GM12891 (cell line): ENCODE data around the gene GREB1.

Experiments used
- DNase-seq: peaks from one replicate; pipeline ENCODE4 v3.0.0; 2011; ENCODE audit warnings: low spot score; ENCODE audit not compliant: insufficient read length
- FAIRE-seq: peaks from 2 replicates; lab custom pipeline; 2011; peaks lifted over from hg19 to GRCh38; lab: Jason Lieb, UNC
- PAX5 ChIP-seq: IDR thresholded peaks from 2 replicates; pipeline ENCODE4 v1.6.1; 2011; ENCODE audit warnings: low read length, moderate library complexity, mild to moderate bottlenecking; ENCODE audit not compliant: insufficient read depth, severe bottlenecking
- POLR2A ChIP-seq: IDR thresholded peaks from 2 replicates; pipeline ENCODE4 v1.6.1; 2011; ENCODE audit warnings: low read depth, low read length, control low read depth
- POLR2AphosphoS5 ChIP-seq: IDR thresholded peaks from 2 replicates; pipeline ENCODE4 v1.6.1; 2011; ENCODE audit warnings: low read depth, low read length, control low read depth
- POU2F2 ChIP-seq: IDR thresholded peaks from 2 replicates; pipeline ENCODE4 v1.6.1; 2011; ENCODE audit warnings: low read depth, mild to moderate bottlenecking, control low read depth, low read length, moderate library complexity
- SPI1 ChIP-seq: IDR thresholded peaks from 2 replicates; pipeline ENCODE4 v1.6.1; 2011; ENCODE audit warnings: low read depth, low read length, control low read depth
- TAF1 ChIP-seq: IDR thresholded peaks from 2 replicates; pipeline ENCODE4 v1.6.1; 2011; ENCODE audit warnings: low read depth, low read length, control low read depth

GREB1 gene

DNA sequence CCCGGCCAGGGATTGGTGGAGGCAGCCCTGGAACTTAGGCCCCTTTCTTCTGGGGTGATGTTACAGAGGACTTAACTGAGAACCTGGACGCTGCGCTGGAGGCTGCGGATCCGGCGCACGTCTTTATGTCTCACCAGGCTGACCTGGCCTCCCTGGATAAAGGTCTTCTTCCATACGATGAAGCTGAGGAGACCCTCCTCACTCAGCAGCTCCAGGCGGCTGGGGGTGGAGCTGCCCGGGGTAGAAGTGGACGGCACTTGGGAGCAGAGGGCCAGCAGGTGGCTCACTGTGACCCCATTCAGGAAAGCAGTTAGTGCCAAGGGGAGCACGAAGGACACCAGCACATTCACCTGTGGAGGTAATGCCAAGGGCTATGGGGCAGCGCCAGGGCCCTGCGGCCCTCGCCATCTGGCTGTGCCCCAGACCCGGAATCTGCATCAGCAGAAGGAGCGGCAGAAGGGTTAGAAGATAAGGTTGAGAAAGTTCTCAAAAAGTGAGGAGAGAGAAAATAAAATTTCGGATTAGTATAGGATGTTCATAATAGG, 128.1 kb downstream of the GREB1 start:
- FAIRE-seq (no peak), DNase-seq (no peak)
- TF ChIP-seq POLR2A, result no peak
- no peak for TF ChIP-seq POU2F2
- no peak for TF ChIP-seq SPI1
- TF ChIP-seq TAF1, result no peak
- no peak for TF ChIP-seq POLR2AphosphoS5
- TF ChIP-seq PAX5, result no peak

DNA sequence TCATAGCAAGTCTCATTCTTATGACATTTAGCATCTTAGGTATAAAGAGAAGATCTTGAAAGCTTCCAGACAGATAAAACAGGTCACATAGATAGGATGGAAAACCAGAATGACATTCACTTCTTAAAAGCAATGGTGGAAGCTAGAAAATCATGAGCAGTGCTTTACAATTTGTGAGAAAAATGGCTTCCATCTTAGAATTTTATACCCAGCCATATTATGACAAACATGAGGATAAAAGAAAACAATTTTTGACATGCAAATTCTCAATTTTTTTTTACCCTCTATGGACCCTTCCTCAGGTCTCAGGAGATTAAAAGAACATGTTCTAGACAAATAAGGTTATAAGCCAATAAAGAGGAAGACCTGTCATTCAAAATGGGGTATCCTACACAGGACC, 129.0 kb downstream of the GREB1 start:
- DNase-seq (no peak), FAIRE-seq (no peak)
- no peak for TF ChIP-seq TAF1
- no peak for TF ChIP-seq POU2F2
- no peak for TF ChIP-seq SPI1
- TF ChIP-seq POLR2A, result no peak
- no peak for TF ChIP-seq POLR2AphosphoS5
- no peak for TF ChIP-seq PAX5

DNA sequence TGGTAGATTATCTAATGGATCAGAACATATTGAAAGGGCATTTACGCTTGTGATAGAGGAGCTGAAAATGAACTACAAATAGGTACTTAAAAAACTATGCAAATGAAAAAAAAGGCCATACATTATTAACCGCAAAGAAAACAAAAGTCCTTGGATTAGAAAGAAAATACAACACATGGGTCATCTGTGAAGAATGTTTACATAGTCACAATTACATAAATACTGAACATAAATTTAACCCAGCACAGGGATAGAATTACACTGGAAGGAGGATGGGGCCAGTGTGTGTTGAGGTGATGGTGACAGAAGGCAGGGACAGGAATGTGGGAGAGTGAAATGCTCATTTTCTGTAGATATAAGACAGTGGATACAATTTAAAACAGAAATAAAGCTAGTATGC, 129.6 kb downstream of the GREB1 start:
- FAIRE-seq, result no peak
- no peak for DNase-seq
- no peak for TF ChIP-seq TAF1
- no peak for TF ChIP-seq POLR2A
- no peak for TF ChIP-seq POU2F2
- TF ChIP-seq POLR2AphosphoS5, result no peak
- TF ChIP-seq SPI1, result no peak
- TF ChIP-seq PAX5, result no peak

DNA sequence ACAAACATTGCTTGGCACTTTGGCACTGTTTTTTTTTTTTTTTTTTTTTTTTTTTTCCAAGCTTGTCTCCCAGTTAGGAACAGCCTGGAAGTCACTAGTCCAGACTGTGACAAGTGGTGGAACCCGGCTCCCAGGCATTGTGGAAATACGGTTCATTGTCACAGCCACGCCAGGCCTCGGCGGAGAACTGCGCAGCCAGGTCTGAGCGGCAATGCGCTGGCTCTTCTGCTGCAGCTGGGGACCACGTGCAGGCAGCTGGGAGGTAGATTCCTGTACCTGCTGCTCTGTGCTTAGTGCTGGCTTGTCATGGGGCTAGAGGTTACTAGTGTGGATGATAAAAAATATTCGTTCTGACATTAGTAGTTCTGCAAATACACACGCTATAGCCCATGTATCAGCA, 131.2 kb downstream of the GREB1 start:
- TF ChIP-seq TAF1 (no peak), POLR2AphosphoS5 (no peak), POLR2A (no peak), SPI1 (no peak), POU2F2 (no peak), PAX5 (no peak)
- DNase-seq, result no peak
- no peak for FAIRE-seq

DNA sequence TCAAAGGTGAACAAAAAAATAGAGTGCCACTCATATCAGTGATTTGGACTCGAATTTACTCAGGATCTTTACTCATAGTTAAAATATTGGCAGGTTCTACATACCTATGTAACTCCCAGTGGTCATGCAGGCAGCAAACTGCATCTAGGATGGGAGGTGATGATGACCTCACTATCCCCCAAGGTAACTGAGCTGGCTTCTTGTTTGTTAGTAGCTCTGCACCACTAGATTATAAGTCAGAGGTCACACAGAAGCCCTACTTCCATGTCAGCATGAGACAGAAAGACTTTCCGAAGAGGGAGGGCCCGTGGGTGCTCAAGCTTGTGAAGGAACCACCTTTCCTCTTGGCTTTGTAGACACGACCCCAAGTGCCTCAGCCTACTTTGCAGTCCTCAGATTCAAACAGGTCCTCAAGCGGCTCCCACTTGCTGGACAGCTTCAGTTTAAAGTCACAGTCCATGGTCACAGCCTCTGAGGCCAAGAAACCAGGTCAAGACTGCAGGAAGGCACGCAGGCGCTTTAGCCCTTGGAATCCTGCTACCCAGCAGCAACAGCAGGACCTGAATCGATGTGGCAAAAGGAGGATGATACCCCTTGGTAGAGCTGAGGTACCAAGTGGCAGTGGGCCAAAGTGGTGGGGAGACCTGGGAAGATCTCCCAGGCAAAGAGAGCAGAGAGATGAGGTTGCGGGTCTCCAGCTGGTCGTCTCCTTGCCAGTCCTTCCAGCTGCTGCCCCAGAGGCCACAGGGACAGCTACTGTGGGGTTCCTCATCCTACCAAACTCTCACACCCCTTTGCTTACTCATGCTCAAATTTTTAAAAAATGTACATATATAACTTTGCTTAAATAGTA, 131.9 kb downstream of the GREB1 start:
- no peak for FAIRE-seq
- TF ChIP-seq POU2F2, result no peak
- no peak for TF ChIP-seq POLR2AphosphoS5
- no peak for TF ChIP-seq PAX5
- TF ChIP-seq TAF1, result no peak
- TF ChIP-seq POLR2A, result no peak
- TF ChIP-seq SPI1, result no peak
- no peak for DNase-seq

DNA sequence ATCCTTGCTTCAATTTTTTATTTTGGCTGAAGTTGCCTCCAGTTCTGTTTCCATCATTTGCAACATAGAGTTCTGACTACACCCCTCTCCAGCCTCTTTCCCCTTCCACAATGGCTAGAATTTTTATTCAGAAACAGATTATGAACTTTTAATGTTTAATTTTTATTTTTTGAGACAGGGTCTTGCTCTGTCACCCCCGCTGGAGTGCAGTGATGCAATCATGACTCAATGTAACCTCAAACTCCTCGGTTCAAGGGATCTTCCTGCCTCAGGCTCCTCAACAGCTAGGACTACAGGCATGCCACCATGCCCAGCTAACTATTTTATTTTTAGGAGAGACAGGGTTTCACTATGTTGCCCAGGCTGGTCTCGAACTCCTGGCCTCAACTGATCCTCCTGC, 133.3 kb downstream of the GREB1 start:
- no peak for TF ChIP-seq POLR2AphosphoS5
- DNase-seq (no peak), FAIRE-seq (no peak)

DNA sequence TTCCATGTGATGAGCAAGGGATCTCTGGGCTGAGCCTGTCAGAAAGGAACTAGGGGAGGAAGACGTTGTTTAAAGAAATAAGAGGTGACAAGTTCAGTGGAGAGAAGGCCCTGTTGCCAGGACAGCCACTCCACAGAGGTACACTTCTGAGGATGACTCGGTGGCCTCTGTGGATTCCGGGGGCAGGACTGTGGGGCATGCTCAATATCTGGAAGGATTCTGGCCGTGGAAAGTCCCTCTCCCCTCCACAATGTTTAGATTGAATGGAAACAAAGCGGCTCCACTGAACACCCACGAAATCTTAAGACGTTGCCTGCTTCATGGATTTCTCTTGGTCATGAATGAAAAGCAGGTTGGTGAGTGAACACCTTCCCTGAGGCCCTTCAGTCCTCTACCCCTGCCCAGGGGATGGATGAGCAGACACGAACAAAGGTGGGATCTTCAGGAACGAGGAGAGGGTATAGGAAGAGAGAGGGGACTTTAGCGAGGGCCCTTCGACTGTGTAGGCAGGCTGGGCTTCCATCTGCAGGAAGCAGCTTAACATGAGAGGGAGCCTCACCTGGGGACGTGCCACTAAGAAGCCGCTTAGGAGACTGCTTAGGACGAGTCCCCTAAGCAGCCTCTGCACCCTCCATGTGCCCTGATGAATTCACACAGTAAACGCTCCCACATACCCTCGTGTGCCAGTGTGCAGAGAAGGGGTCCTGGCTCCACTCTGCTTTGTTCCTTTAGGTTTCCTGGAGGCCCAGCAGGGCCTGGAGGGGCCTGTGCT, 134.2 kb downstream of the GREB1 start:
- FAIRE-seq, result no peak
- no peak for DNase-seq
- TF ChIP-seq PAX5, result no peak
- TF ChIP-seq POLR2A, result no peak
- no peak for TF ChIP-seq TAF1
- TF ChIP-seq POU2F2, result no peak
- TF ChIP-seq SPI1, result no peak
- TF ChIP-seq POLR2AphosphoS5, result no peak

DNA sequence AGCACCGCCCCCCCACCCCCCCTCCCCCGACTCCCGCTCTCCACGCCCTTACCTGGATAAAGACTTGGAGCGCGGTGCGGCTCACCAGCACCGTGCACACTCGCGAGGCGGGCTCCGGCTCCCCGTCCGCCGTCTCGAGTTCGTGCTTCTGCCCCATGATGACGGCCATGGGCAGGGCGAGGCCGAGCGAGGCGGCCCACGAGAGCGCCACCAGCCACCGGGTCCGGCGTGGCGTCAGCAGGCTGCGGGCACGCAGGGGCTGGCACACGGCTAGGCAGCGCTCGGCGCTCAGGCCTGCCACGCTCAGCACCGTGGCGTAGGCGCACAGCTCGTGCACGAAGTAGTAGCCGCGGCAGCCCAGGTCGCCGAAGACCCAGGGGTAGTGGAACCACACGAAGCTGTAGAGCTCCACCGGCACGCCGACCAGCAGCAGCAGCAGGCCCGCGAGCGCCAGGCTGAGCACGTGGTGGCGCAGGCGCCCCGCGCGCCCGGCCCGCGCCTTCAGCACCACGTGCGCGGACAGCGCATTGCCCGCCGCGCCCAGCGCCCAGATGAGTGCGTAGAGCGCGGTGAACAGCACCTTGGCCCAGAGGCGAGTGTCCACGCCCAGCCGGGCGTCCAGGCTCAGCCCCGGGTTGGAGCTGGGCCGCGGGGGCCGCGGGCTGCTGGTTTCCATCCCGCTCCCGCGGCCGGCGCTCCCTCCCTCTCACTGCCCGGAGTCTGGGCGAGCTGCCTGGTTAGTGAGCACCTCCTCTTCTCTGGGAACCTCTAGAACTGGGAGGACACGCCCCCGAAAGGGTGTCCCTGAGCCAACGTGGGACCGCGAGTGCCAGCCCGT, 135.8 kb downstream of the GREB1 start, which contains the start of gene NTSR2:
Gene NTSR2, minus strand, starts transcription at position 742 of the 838 bp plus-strand sequence. Its CDS starts 66 bp downstream, at position 676.
- DNase-seq, result no peak

DNA sequence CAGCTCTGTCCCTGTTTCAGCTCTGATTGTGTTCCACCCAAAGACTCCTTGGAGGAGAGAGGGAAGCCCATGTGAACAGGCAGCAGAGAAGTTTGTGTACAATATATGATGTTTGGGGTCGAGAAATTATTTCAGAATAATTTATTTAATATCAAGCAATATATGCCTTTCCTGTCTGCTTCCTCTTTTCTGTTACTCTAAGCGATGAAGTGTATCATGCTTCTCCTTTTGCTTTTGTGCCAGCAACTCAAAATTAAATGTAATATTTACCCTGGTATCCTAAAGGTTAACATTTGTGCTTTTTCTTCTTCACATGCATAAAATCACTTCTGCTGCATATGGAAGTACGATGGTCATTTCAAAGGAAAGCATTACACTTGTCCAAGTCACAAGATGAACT, 138.6 kb downstream of the GREB1 start:
- DNase-seq, result no peak
- no peak for FAIRE-seq
- no peak for TF ChIP-seq POLR2AphosphoS5
- no peak for TF ChIP-seq PAX5
- no peak for TF ChIP-seq TAF1
- no peak for TF ChIP-seq POLR2A
- no peak for TF ChIP-seq POU2F2
- no peak for TF ChIP-seq SPI1

More for the DNA sequence above, 135.8 kb downstream of the GREB1 start, which contains the start of gene NTSR2:
- no peak for FAIRE-seq
- TF ChIP-seq SPI1, result no peak
- TF ChIP-seq POLR2A, result no peak
- TF ChIP-seq POU2F2, result no peak
- no peak for TF ChIP-seq TAF1
- no peak for TF ChIP-seq PAX5
- no peak for TF ChIP-seq POLR2AphosphoS5

DNA sequence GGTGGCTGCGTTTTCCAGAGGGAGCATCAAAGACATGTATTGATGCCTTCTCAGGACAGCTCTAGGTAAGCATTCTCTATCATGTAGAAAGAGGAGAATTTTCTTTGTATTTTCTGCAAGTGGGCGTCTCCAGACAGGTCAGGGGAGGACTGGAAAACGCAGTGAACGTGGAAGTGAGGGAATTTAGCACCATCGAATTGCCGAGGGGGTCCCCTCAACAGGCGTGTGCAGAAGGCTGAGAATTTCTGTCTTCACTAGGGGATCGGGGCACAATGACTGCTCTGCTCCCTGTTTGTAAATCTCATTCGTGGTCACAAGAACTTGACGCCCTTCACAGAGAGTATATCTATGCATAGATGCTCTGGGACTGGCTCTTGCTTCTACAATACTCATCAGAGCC, 141.1 kb downstream of the GREB1 start:
- no peak for DNase-seq
- TF ChIP-seq POLR2A (no peak), POU2F2 (no peak), SPI1 (no peak), TAF1 (no peak)
- no peak for FAIRE-seq
